Liver (tissue), 9 donors: ENCODE data around the gene UBE3A. TPM values are rescaled to one million over a fixed set of nuclear protein-coding genes. Genes with fewer than 3 reads are reported as not detected.

ENCODE experiments used
- DNase-seq: peaks from one replicate; pipeline ENCODE4 v3.0.0-alpha.2; 2017; ENCODE audit warnings: low spot score
- H3K27ac ChIP-seq, 2 donors: one replicate each; pipeline ENCODE4 v1.7.0; 2013; ENCODE audit warnings: inconsistent platforms in 2 of 2, low read length in 2 of 2, control low read depth in 1 of 2, low read depth in 1 of 2, mild to moderate bottlenecking in 1 of 2
- H3K27me3 ChIP-seq, 4 donors: one replicate each; pipeline versions ENCODE4 v1.6.1 to v1.7.0; 2013; ENCODE audit warnings: low read length in 3 of 4, inconsistent platforms in 1 of 4, mild to moderate bottlenecking in 1 of 4, moderate library complexity in 1 of 4; ENCODE audit not compliant: control insufficient read depth in 4 of 4, insufficient read depth in 4 of 4
- H3K36me3 ChIP-seq, 4 donors: one replicate each; pipeline versions ENCODE4 v1.6.1 to v1.7.0; 2013; ENCODE audit warnings: low read length in 3 of 4, mild to moderate bottlenecking in 3 of 4, low read depth in 1 of 4, moderate library complexity in 1 of 4; ENCODE audit not compliant: control insufficient read depth in 4 of 4, insufficient read depth in 3 of 4
- H3K4me1 ChIP-seq, 4 donors: one replicate each; pipeline versions ENCODE4 v1.6.1 to v1.7.0; 2013; ENCODE audit warnings: low read length in 3 of 4, mild to moderate bottlenecking in 3 of 4, moderate library complexity in 1 of 4; ENCODE audit not compliant: control insufficient read depth in 4 of 4, insufficient read depth in 4 of 4
- H3K4me3 ChIP-seq, 3 donors: one replicate each; pipeline versions ENCODE4 v1.6.1 to v1.7.0; 2013; ENCODE audit warnings: low read length in 3 of 3, control low read depth in 1 of 3, low read depth in 1 of 3, mild to moderate bottlenecking in 1 of 3
- H3K9ac ChIP-seq, 2 donors: one replicate each; pipeline ENCODE4 v1.7.0; 2013; ENCODE audit warnings: low read length in 2 of 2, mild to moderate bottlenecking in 2 of 2, moderate library complexity in 2 of 2, control low read depth in 1 of 2, low read depth in 1 of 2
- H3K9me3 ChIP-seq, 4 donors: one replicate each; pipeline versions ENCODE4 v1.6.1 to v1.7.0; 2013; ENCODE audit warnings: low read length in 3 of 4; ENCODE audit not compliant: control insufficient read depth in 4 of 4
- ATF3 ChIP-seq: IDR thresholded peaks from 2 replicates; pipeline ENCODE4 v1.6.1; 2016; ENCODE audit warnings: antibody characterized with exemption
- EGR1 ChIP-seq, 2 donors: IDR thresholded peaks; 2 replicates each; pipeline ENCODE4 v1.6.1; 2016 to 2018; ENCODE audit warnings: antibody characterized with exemption in 2 of 2, low read depth in 2 of 2
- FOXA1 ChIP-seq: IDR thresholded peaks from 2 replicates; pipeline ENCODE4 v1.6.1; 2016; ENCODE audit warnings: antibody characterized with exemption
- FOXA2 ChIP-seq: IDR thresholded peaks from 2 replicates; pipeline ENCODE4 v1.6.1; 2016; ENCODE audit warnings: antibody characterized with exemption
- GABPA ChIP-seq, 2 donors: IDR thresholded peaks in 1 of 2; conservative IDR thresholded peaks in 1 of 2; 2 replicates each; pipeline ENCODE4 v1.6.1; 2016; ENCODE audit warnings: antibody characterized with exemption in 2 of 2, mild to moderate bottlenecking in 1 of 2, moderate library complexity in 1 of 2
- HNF4A ChIP-seq, 2 donors: conservative IDR thresholded peaks; 2 replicates each; pipeline ENCODE4 v1.6.1; 2016; ENCODE audit warnings: antibody characterized with exemption in 2 of 2, mild to moderate bottlenecking in 2 of 2
- HNF4G ChIP-seq: IDR thresholded peaks from 2 replicates; pipeline ENCODE4 v1.6.1; 2016; ENCODE audit warnings: antibody characterized with exemption
- JUND ChIP-seq, 2 donors: IDR thresholded peaks; 2 replicates each; pipeline ENCODE4 v1.6.1; 2016; ENCODE audit warnings: antibody characterized with exemption in 2 of 2
- MAX ChIP-seq: IDR thresholded peaks from 2 replicates; pipeline ENCODE4 v1.6.1; 2016; ENCODE audit warnings: antibody characterized with exemption
- NR2F2 ChIP-seq: IDR thresholded peaks from 2 replicates; pipeline ENCODE4 v1.6.1; 2016; ENCODE audit warnings: antibody characterized with exemption
- RAD21 ChIP-seq, 2 donors: IDR thresholded peaks; 2 replicates each; pipeline ENCODE4 v1.6.1; 2016; ENCODE audit warnings: antibody characterized with exemption in 2 of 2, mild to moderate bottlenecking in 2 of 2
- TAF1 ChIP-seq: conservative IDR thresholded peaks from 2 replicates; pipeline ENCODE4 v1.6.1; 2016; ENCODE audit warnings: antibody characterized with exemption, mild to moderate bottlenecking
- WGBS: extraction: QIAGEN DNeasy Blood & Tissue Kit; methylation state at CpG from one replicate; pipeline ENCODE4 v1.1.7; 2013; 5-methylcytosine and 5-hydroxymethylcytosine counted together
- polyA plus RNA-seq, 2 donors: library from polyadenylated mRNA; stranded (reverse) in 1 of 2; unstranded in 1 of 2; fragments of 200-250 nt in 1 of 2; fragments of >200 nt in 1 of 2; fragmentation: Nextera tagmentation in 1 of 2; extraction: Ambion mirVana in 1 of 2; gene quantifications; one replicate each; pipeline versions ENCODE4 v1.2.1 to v1.2.3, GENCODE V29; 2013 to 2015
- total RNA-seq, 2 donors: library from RNA; depleted of rRNA; stranded (reverse); fragments of >200 nt; gene quantifications; one replicate each; pipeline ENCODE4 v1.2.3, GENCODE V29; 2014
- TF ChIP-seq, protein P1 (sequence below): fragments of 150-350 bp; IDR thresholded peaks from 2 replicates; pipeline ENCODE4 v1.5.1; 2017; ENCODE audit warnings: improper control_type of control experiment, low read depth, low read length; ENCODE audit not compliant: missing input control
- TF ChIP-seq, protein P2 (sequence below): IDR thresholded peaks from 2 replicates; pipeline ENCODE4 v1.6.1; 2016; ENCODE audit warnings: antibody characterized with exemption
- TF ChIP-seq, protein P3 (sequence below): IDR thresholded peaks from 2 replicates; pipeline ENCODE4 v1.6.1; 2016; ENCODE audit warnings: antibody characterized with exemption, mild to moderate bottlenecking
- donor health status: healthy.
- donor health status: healthy.
- donor health status: healthy.
- donor health status: healthy.
- donor health status: healthy.

UBE3A gene
- total and polyA plus RNA-seq, 4 donors: 12.9 to 58.4 (median 38.2) TPM

- H3K9ac ChIP-seq: no peak overlapping the region
- 0% methylated on average over 1 of the region's 1 CpG for WGBS
- H3K4me3 ChIP-seq: no peak overlapping the region
- H3K4me1 ChIP-seq: no peaks in the 10 kb centered on the region
- no peaks in the 10 kb centered on the region for H3K36me3 ChIP-seq
- TF ChIP-seq MAX: no peak
- TF ChIP-seq GABPA (IDR thresholded peaks at IDR 0.05 in 1 of 2, conservative IDR thresholded peaks at IDR 0.05 in 1 of 2): no peak
- TF ChIP-seq FOXA2: no peak
- TF ChIP-seq, protein P1, sequence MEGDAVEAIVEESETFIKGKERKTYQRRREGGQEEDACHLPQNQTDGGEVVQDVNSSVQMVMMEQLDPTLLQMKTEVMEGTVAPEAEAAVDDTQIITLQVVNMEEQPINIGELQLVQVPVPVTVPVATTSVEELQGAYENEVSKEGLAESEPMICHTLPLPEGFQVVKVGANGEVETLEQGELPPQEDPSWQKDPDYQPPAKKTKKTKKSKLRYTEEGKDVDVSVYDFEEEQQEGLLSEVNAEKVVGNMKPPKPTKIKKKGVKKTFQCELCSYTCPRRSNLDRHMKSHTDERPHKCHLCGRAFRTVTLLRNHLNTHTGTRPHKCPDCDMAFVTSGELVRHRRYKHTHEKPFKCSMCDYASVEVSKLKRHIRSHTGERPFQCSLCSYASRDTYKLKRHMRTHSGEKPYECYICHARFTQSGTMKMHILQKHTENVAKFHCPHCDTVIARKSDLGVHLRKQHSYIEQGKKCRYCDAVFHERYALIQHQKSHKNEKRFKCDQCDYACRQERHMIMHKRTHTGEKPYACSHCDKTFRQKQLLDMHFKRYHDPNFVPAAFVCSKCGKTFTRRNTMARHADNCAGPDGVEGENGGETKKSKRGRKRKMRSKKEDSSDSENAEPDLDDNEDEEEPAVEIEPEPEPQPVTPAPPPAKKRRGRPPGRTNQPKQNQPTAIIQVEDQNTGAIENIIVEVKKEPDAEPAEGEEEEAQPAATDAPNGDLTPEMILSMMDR: no peak
- TF ChIP-seq TAF1: no peak
- TF ChIP-seq, protein P2, sequence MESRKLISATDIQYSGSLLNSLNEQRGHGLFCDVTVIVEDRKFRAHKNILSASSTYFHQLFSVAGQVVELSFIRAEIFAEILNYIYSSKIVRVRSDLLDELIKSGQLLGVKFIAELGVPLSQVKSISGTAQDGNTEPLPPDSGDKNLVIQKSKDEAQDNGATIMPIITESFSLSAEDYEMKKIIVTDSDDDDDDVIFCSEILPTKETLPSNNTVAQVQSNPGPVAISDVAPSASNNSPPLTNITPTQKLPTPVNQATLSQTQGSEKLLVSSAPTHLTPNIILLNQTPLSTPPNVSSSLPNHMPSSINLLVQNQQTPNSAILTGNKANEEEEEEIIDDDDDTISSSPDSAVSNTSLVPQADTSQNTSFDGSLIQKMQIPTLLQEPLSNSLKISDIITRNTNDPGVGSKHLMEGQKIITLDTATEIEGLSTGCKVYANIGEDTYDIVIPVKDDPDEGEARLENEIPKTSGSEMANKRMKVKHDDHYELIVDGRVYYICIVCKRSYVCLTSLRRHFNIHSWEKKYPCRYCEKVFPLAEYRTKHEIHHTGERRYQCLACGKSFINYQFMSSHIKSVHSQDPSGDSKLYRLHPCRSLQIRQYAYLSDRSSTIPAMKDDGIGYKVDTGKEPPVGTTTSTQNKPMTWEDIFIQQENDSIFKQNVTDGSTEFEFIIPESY: no peak
- TF ChIP-seq, protein P3, sequence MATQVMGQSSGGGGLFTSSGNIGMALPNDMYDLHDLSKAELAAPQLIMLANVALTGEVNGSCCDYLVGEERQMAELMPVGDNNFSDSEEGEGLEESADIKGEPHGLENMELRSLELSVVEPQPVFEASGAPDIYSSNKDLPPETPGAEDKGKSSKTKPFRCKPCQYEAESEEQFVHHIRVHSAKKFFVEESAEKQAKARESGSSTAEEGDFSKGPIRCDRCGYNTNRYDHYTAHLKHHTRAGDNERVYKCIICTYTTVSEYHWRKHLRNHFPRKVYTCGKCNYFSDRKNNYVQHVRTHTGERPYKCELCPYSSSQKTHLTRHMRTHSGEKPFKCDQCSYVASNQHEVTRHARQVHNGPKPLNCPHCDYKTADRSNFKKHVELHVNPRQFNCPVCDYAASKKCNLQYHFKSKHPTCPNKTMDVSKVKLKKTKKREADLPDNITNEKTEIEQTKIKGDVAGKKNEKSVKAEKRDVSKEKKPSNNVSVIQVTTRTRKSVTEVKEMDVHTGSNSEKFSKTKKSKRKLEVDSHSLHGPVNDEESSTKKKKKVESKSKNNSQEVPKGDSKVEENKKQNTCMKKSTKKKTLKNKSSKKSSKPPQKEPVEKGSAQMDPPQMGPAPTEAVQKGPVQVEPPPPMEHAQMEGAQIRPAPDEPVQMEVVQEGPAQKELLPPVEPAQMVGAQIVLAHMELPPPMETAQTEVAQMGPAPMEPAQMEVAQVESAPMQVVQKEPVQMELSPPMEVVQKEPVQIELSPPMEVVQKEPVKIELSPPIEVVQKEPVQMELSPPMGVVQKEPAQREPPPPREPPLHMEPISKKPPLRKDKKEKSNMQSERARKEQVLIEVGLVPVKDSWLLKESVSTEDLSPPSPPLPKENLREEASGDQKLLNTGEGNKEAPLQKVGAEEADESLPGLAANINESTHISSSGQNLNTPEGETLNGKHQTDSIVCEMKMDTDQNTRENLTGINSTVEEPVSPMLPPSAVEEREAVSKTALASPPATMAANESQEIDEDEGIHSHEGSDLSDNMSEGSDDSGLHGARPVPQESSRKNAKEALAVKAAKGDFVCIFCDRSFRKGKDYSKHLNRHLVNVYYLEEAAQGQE: no peak
- no peak for TF ChIP-seq NR2F2
- no peak for DNase-seq
- H3K27ac ChIP-seq: no peak overlapping the region
- H3K27me3 ChIP-seq: no peaks in the 10 kb centered on the region
- peaks cover 0 to 3% (median 0%) of the 10 kb centered on the region in 4 donors for H3K9me3 ChIP-seq
These were observed 25.6 kb upstream of the UBE3A start for GRCh38 chr15:25464383-25464782.

DNA sequence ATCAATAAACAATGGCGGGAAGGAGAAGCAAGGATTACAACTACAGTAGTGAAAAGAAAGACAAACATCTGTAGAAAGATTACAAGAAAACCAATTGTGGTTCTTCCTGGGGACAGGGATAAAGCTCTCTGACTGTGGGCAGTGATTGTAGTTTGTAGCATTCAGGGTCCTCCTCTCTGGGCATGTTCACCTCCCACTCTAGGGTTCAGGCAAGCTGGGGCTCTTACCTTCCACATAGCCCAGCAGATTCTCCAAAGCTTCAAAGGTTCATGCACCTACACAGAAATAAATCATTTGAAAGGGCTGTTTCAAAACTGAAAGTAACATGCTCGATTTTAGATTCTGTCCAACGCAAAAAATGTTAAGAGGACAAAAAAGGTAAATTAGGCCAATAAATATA lies 17.4 kb upstream of the UBE3A start:
- H3K27ac ChIP-seq: no peak overlapping the region
- no peaks in the 10 kb centered on the region for H3K27me3 ChIP-seq
- peaks cover 0 to 3% (median 2%) of the 10 kb centered on the region in 4 donors for H3K9me3 ChIP-seq
- 87% methylated on average over 3 of the region's 3 CpGs for WGBS
- H3K4me3 ChIP-seq: no peak overlapping the region
- no peak for DNase-seq
- no peak overlapping the region for H3K9ac ChIP-seq
- no peaks in the 10 kb centered on the region for H3K4me1 ChIP-seq
- H3K36me3 ChIP-seq: no peaks in the 10 kb centered on the region
- TF ChIP-seq HNF4G (no peak), EGR1 (IDR thresholded peaks at IDR 0.05; ENCODE audit: low read depth in 2 of 2) (no peak), NR2F2 (no peak), FOXA2 (no peak), FOXA1 (no peak), RAD21 (IDR thresholded peaks at IDR 0.05) (no peak), HNF4A (conservative IDR thresholded peaks at IDR 0.05) (no peak), MAX (no peak), JUND (IDR thresholded peaks at IDR 0.05) (no peak), ATF3 (no peak), TAF1 (no peak)
- TF ChIP-seq, protein P2: no peak
- TF ChIP-seq, protein P1: no peak
